ENCODE data around the gene PGA5. TPM values are rescaled to one million over a fixed set of nuclear protein-coding genes. Genes with fewer than 3 reads are reported as not detected.

Gene PGA5
- total RNA-seq, 1 donor from 2014 or later = not detected

- DNase-seq (ENCODE audit: extremely low spot score in 2 of 2) = no peak
- H3K4me3 ChIP-seq = no peak overlapping the region
- no peaks in the 10 kb centered on the region for H3K36me3 ChIP-seq
- H3K4me1 ChIP-seq = no peaks in the 10 kb centered on the region
- no peak for TF ChIP-seq POLR2AphosphoS5 (IDR thresholded peaks at IDR 0.05; ENCODE audit: insufficient read depth in 1 of 2, low read depth in 1 of 2)
- no peak for TF ChIP-seq POLR2A (IDR thresholded peaks at IDR 0.05)
- no peak for TF ChIP-seq CTCF (IDR thresholded peaks at IDR 0.05)
- H3K9me3 ChIP-seq = no peaks in the 10 kb centered on the region
- H3K27ac ChIP-seq = no peak overlapping the region
- no peaks in the 10 kb centered on the region for H3K27me3 ChIP-seq
- intact Hi-C loops (cut with DNase I) = no loop called here
Observed at GRCh38 chr11:61266602-61267001, 25.6 kb downstream of the PGA5 start.

- intact Hi-C loops (cut with DNase I) = no loop called here
- no peaks in the 10 kb centered on the region for H3K4me1 ChIP-seq
- TF ChIP-seq CTCF (IDR thresholded peaks at IDR 0.05) (no peak), POLR2AphosphoS5 (IDR thresholded peaks at IDR 0.05; ENCODE audit: insufficient read depth in 1 of 2, low read depth in 1 of 2) (no peak), POLR2A (IDR thresholded peaks at IDR 0.05) (no peak)
- no peak overlapping the region for H3K27ac ChIP-seq
- H3K27me3 ChIP-seq = no peaks in the 10 kb centered on the region
- no peaks in the 10 kb centered on the region for H3K9me3 ChIP-seq
- DNase-seq (ENCODE audit: extremely low spot score in 2 of 2) = no peak
- H3K36me3 ChIP-seq = no peaks in the 10 kb centered on the region
- H3K4me3 ChIP-seq = no peak overlapping the region
Observed at GRCh38 chr11:61267437-61267841, 26.5 kb downstream of the PGA5 start.

GRCh38 chr11:61268588-61269250 lies 27.7 kb downstream of the PGA5 start:
- Histone ChIP-seq H3K27ac (no peak overlapping the region), H3K4me3 (no peak overlapping the region), H3K4me1 (no peaks in the 10 kb centered on the region), H3K36me3 (no peaks in the 10 kb centered on the region), H3K27me3 (no peaks in the 10 kb centered on the region), H3K9me3 (no peaks in the 10 kb centered on the region)
- DNase-seq (ENCODE audit: extremely low spot score in 2 of 2) = no peak
- TF ChIP-seq CTCF (IDR thresholded peaks at IDR 0.05) (no peak), POLR2A (IDR thresholded peaks at IDR 0.05) (no peak), POLR2AphosphoS5 (IDR thresholded peaks at IDR 0.05; ENCODE audit: insufficient read depth in 1 of 2, low read depth in 1 of 2) (no peak)
- intact Hi-C loops (cut with DNase I) = no loop called here

- H3K36me3 ChIP-seq = no peaks in the 10 kb centered on the region
- no peaks in the 10 kb centered on the region for H3K4me1 ChIP-seq
- no peak overlapping the region for H3K27ac ChIP-seq
- no peak for DNase-seq (ENCODE audit: extremely low spot score in 2 of 2)
- intact Hi-C loops (cut with DNase I) = no loop called here
- no peaks in the 10 kb centered on the region for H3K27me3 ChIP-seq
- no peaks in the 10 kb centered on the region for H3K9me3 ChIP-seq
- no peak overlapping the region for H3K4me3 ChIP-seq
- TF ChIP-seq POLR2A (IDR thresholded peaks at IDR 0.05) (no peak), CTCF (IDR thresholded peaks at IDR 0.05) (no peak), POLR2AphosphoS5 (IDR thresholded peaks at IDR 0.05; ENCODE audit: insufficient read depth in 1 of 2, low read depth in 1 of 2) (no peak)
Observed at GRCh38 chr11:61270354-61271076, 29.5 kb downstream of the PGA5 start.

- intact Hi-C loops (cut with DNase I) = no loop called here
- no peaks in the 10 kb centered on the region for H3K9me3 ChIP-seq
- DNase-seq (ENCODE audit: extremely low spot score in 2 of 2) = no peak
- no peaks in the 10 kb centered on the region for H3K27me3 ChIP-seq
- H3K27ac ChIP-seq = no peak overlapping the region
- peaks cover 3% of the 10 kb centered on the region for H3K4me1 ChIP-seq
- no peaks in the 10 kb centered on the region for H3K36me3 ChIP-seq
- TF ChIP-seq POLR2A (IDR thresholded peaks at IDR 0.05) = no peak
- no peak for TF ChIP-seq POLR2AphosphoS5 (IDR thresholded peaks at IDR 0.05; ENCODE audit: insufficient read depth in 1 of 2, low read depth in 1 of 2)
- no peak for TF ChIP-seq CTCF (IDR thresholded peaks at IDR 0.05)
- no peak overlapping the region for H3K4me3 ChIP-seq
Observed at GRCh38 chr11:61272731-61273130, 31.8 kb downstream of the PGA5 start.

Measured in vagina (tissue), 2 donors.